Transverse colon (tissue), 4 donors: ENCODE measurements around the gene GGA3. TPM values are rescaled to one million over a fixed set of nuclear protein-coding genes. Genes with fewer than 3 reads are reported as not detected.

Experiments
- DNase-seq: peaks from one replicate; pipeline ENCODE4 v3.0.0-alpha.2; 2019
- H3K27ac ChIP-seq, 4 donors: fragments of 200-600 bp; sonication (generic); 2 replicates each; pipeline ENCODE4 v1.5.1; 2016 to 2018; ENCODE audit warnings: inconsistent platforms in 4 of 4
- H3K27me3 ChIP-seq: fragments of 200-600 bp; sonication (generic); 2 replicates; pipeline ENCODE4 v1.5.1; 2017; ENCODE audit warnings: inconsistent platforms
- H3K36me3 ChIP-seq, 4 donors: fragments of 200-600 bp; sonication (generic); 2 replicates each; pipeline ENCODE4 v1.5.1; 2017 to 2019; ENCODE audit warnings: inconsistent platforms in 4 of 4
- H3K4me1 ChIP-seq, 4 donors: fragments of 200-600 bp; sonication (generic); 2 replicates each; pipeline ENCODE4 v1.5.1; 2017 to 2020; ENCODE audit warnings: inconsistent platforms in 4 of 4
- H3K4me3 ChIP-seq, 4 donors: fragments of 200-600 bp; sonication (generic); 1 replicate in 1 of 4; 2 replicates in 3 of 4; pipeline versions ENCODE4 v1.5.1 to v1.6.1; 2017 to 2019; ENCODE audit warnings: inconsistent platforms in 4 of 4
- H3K9me3 ChIP-seq, 2 donors: fragments of 200-600 bp; sonication (generic); 2 replicates each; pipeline ENCODE4 v1.5.1; 2017 to 2019; ENCODE audit warnings: inconsistent platforms in 2 of 2
- EP300 ChIP-seq: sonication (generic); formaldehyde crosslinking; IDR thresholded peaks from one replicate; pipeline ENCODE4 v1.6.1; 2017; ENCODE audit warnings: antibody characterized with exemption, low read depth
- POLR2A ChIP-seq: fragments of 450-650 bp; IDR thresholded peaks from one replicate; pipeline ENCODE4 v1.6.1; 2016; ENCODE audit warnings: antibody characterized with exemption, mild to moderate bottlenecking, moderate library complexity
- POLR2AphosphoS5 ChIP-seq, 3 donors: sonication (generic); formaldehyde crosslinking; IDR thresholded peaks; one replicate each; pipeline ENCODE4 v1.6.1; 2016; ENCODE audit warnings: antibody characterized with exemption in 3 of 3
- WGBS, 2 donors: methylation state at CpG; one replicate each; pipeline ENCODE4 v1.1.5; 2018; ENCODE audit warnings: low coverage in 1 of 2; 5-methylcytosine and 5-hydroxymethylcytosine counted together
- in situ Hi-C, 4 donors: fragments of 200-750 bp; cut with MboI; loops; one replicate each; pipeline versions ENCODE4 v1.15.0 to v1.15.1; 2017; ENCODE audit warnings: low sequenced_read_pairs in 3 of 4, low pct_ligation_motif_present in 1 of 4, low pct_unique_long_range_greater_than_20kb in 1 of 4
- intact Hi-C: fragments of 100-400 bp; cut with DNase I; formaldehyde crosslinking; loops from one replicate; pipeline ENCODE4 v1.15.1; 2023; ENCODE audit warnings: low total_unique reads
- total RNA-seq, 4 donors: library from RNA; depleted of rRNA; stranded (reverse); fragments of >200 nt; gene quantifications; one replicate each; pipeline ENCODE4 v1.1.0, GENCODE V29; 2016
- TF ChIP-seq, protein P1 (sequence below), 5 experiments: fragments of 200-600 bp in 3 of 5; fragments of 450-650 bp in 2 of 5; sonication (generic) in 3 of 5; IDR thresholded peaks; 1 replicate in 2 of 5; 2 replicates in 3 of 5; pipeline ENCODE4 v1.5.1; 2016 to 2017; ENCODE audit warnings: antibody characterized with exemption in 5 of 5, inconsistent platforms in 3 of 5, mild to moderate bottlenecking in 2 of 5, moderate library complexity in 1 of 5

GGA3 gene
- total RNA-seq, 4 donors from 2014 or later: 36.2 to 134 (median 59.0) TPM

DNA sequence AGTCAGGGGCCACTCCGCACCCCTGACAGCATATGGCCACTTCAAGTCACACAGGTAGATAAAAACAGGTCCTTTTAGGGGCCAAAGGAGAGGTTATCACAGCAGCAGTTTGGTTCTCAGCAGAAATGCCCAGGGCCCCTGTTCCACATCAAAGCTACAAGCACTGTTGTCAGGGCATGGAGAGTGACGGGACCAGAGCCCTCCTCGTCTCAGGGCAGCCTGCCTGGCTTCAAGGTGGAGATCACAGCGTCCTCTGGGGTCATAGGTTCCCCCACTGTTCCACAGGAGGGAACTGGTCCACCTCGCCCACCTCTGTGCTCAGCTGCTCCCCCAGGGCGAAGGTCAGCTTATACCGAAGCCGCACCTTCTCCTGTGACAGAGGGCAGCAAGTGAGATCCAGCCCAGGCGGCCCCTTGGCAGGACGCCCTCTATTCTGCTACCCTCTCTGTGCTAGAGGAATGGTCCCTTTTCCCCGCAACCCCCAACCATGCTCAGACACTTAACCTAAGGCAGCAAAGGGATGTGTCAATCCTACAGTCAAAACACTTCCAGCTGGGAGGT lies 23.3 kb downstream of the GGA3 start:
- H3K36me3 ChIP-seq: peaks cover 0 to 45% (median 21%) of the 10 kb centered on the region in 4 donors
- in situ Hi-C loops: no loop called here

DNA sequence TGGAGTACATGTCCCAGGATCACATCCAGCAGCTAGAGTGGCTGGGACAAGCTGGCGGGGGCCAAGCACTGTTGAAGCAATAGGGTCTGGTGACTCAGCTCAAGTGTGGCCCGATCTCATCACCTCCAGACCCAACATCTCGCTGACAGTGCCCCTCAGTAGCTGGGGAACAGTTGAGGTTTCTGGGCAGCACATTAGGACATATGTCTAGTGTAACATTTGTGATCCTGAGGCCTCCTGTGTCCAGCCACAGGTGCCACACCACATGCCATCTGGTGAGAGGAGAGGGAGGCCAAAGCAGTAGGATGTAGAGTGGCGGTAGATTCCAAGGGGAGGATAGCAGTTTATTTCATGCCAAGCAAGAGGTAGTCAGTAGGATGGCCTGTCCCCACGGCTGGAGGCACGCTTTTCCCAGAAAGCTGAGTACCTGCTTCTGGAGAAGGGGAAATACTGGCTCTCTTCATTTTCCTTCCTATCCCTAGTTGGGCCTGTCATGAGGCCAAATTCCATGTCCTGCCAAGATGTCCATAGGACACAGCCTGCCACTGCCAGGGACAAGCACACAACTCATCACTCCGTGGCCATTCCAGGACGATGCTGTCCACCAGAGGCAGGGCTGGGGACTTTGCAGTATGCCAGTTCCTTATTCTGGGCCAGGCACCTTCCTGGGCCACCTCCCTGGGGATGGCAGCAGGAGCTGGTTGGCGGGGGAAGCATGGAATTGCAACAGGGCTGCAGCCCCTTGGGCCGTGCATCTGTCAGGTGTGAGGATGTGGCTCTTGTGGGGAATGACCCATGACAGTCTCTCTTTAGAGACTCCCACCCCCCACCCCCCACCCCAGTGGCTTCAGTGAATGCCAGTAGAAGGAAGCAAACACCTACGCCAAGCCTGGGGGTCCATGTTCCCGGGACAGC lies 24.0 kb downstream of the GGA3 start:
- in situ Hi-C loops: no loop called here
- H3K4me3 ChIP-seq: no peak overlapping the region
- no peaks in the 10 kb centered on the region for H3K4me1 ChIP-seq
- H3K27ac ChIP-seq: no peak overlapping the region
- H3K9me3 ChIP-seq: no peaks in the 10 kb centered on the region
- TF ChIP-seq POLR2AphosphoS5 (IDR thresholded peaks at IDR 0.05): no peak
- TF ChIP-seq, protein P1, sequence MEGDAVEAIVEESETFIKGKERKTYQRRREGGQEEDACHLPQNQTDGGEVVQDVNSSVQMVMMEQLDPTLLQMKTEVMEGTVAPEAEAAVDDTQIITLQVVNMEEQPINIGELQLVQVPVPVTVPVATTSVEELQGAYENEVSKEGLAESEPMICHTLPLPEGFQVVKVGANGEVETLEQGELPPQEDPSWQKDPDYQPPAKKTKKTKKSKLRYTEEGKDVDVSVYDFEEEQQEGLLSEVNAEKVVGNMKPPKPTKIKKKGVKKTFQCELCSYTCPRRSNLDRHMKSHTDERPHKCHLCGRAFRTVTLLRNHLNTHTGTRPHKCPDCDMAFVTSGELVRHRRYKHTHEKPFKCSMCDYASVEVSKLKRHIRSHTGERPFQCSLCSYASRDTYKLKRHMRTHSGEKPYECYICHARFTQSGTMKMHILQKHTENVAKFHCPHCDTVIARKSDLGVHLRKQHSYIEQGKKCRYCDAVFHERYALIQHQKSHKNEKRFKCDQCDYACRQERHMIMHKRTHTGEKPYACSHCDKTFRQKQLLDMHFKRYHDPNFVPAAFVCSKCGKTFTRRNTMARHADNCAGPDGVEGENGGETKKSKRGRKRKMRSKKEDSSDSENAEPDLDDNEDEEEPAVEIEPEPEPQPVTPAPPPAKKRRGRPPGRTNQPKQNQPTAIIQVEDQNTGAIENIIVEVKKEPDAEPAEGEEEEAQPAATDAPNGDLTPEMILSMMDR (IDR thresholded peaks at IDR 0.05): no peak
- TF ChIP-seq EP300: no peak
- no peak for TF ChIP-seq POLR2A
- H3K27me3 ChIP-seq: no peaks in the 10 kb centered on the region
- WGBS, 2 donors: 91% methylated on average over 11 of the region's 12 CpGs; no CpG with 5 or more reads in 1 of the 2 donors
- DNase-seq: no peak
- peaks cover 0 to 45% (median 22%) of the 10 kb centered on the region in 4 donors for H3K36me3 ChIP-seq
- intact Hi-C loops: no loop called here

More for the DNA sequence above, 23.3 kb downstream of the GGA3 start:
- no peak for DNase-seq
- 71% methylated on average over 10 of the region's 11 CpGs; no CpG with 5 or more reads in 1 of the 2 donors for WGBS, 2 donors
- intact Hi-C loops: no loop called here
- TF ChIP-seq POLR2AphosphoS5 (IDR thresholded peaks at IDR 0.05) (no peak), POLR2A (no peak)
- TF ChIP-seq, protein P1 (IDR thresholded peaks at IDR 0.05): no peak
- no peaks in the 10 kb centered on the region for H3K27me3 ChIP-seq
- no peaks in the 10 kb centered on the region for H3K9me3 ChIP-seq
- no peaks in the 10 kb centered on the region for H3K4me1 ChIP-seq
- H3K27ac ChIP-seq: no peak overlapping the region
- no peak overlapping the region for H3K4me3 ChIP-seq

DNA sequence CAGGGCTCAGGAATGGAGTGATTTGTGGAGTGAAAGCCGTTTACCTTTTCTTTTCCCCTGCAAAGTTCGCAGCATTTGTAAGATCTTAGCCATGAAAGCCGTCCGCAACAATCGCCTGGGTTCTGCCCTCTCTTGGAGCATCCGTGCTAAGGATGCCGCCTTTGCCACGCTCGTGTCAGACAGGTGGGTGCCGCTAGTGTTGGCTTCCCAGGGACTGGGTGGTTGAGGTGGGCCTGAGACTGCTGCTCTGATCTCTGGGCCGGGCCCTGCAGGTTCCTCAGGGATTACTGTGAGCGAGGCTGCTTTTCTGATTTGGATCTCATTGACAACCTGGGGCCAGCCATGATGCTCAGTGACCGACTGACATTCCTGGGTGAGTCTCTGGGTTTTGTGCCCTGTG lies 28.6 kb downstream of the GGA3 start:
- peaks cover 0 to 40% (median 16%) of the 10 kb centered on the region in 4 donors for H3K36me3 ChIP-seq
- in situ Hi-C loops: no loop called here
- intact Hi-C loops: no loop called here

More for the DNA sequence above, 28.6 kb downstream of the GGA3 start:
- 98 to 100% methylated on average over 10 to 13 of the region's 13 CpGs for WGBS, 2 donors
- Histone ChIP-seq H3K27me3 (no peaks in the 10 kb centered on the region), H3K27ac (no peak overlapping the region), H3K4me1 (no peaks in the 10 kb centered on the region), H3K4me3 (no peak overlapping the region), H3K9me3 (no peaks in the 10 kb centered on the region)
- no peak for DNase-seq
- no peak for TF ChIP-seq POLR2A
- TF ChIP-seq POLR2AphosphoS5 (IDR thresholded peaks at IDR 0.05): no peak
- TF ChIP-seq, protein P1 (IDR thresholded peaks at IDR 0.05): no peak
- TF ChIP-seq EP300: no peak
